Neural cell (in vitro differentiated cells): Measurements from ENCODE around the gene MBD5.

Source experiments
- CTCF ChIP-seq: fragments of 450-650 bp; IDR thresholded peaks from 2 replicates; pipeline ENCODE4 v1.5.1; 2014; ENCODE audit warnings: antibody characterized with exemption, mild to moderate bottlenecking, moderate library complexity; ENCODE audit not compliant: poor library complexity, severe bottlenecking
- EP300 ChIP-seq: fragments of 450-650 bp; conservative IDR thresholded peaks from 2 replicates; pipeline ENCODE4 v1.6.1; 2014; ENCODE audit warnings: antibody characterized with exemption, mild to moderate bottlenecking, moderate library complexity; ENCODE audit not compliant: poor library complexity, severe bottlenecking
- EZH2 ChIP-seq: fragments of 200-600, 300-800 bp; shearing (Covaris generic), sonication (generic); IDR thresholded peaks from 2 replicates; pipeline ENCODE4 v1.6.1; 2014; ENCODE audit warnings: antibody characterized with exemption, low read length, borderline replicate concordance, mild to moderate bottlenecking; ENCODE audit not compliant: insufficient read depth, poor library complexity, severe bottlenecking
- MXI1 ChIP-seq: fragments of 450-650 bp; conservative IDR thresholded peaks from 2 replicates; pipeline ENCODE4 v1.6.1; 2014; ENCODE audit warnings: antibody characterized with exemption, mild to moderate bottlenecking; ENCODE audit not compliant: poor library complexity, severe bottlenecking
- POLR2AphosphoS5 ChIP-seq: IDR thresholded peaks from 2 replicates; pipeline ENCODE4 v1.6.1; 2012
- REST ChIP-seq: IDR thresholded peaks from 2 replicates; pipeline ENCODE4 v1.6.1; 2012; ENCODE audit warnings: borderline replicate concordance
- TAF1 ChIP-seq: IDR thresholded peaks from 2 replicates; pipeline ENCODE4 v1.6.1; 2012; ENCODE audit warnings: low read depth

GRCh38 chr2:148458171-148458570 is 437.3 kb downstream of the MBD5 start:
- TF ChIP-seq CTCF = no peak
- no peak for TF ChIP-seq EZH2
- TF ChIP-seq MXI1 = no peak
- TF ChIP-seq TAF1 = no peak
- TF ChIP-seq EP300 = no peak
- TF ChIP-seq REST = no peak
- TF ChIP-seq POLR2AphosphoS5 = no peak
